NOMO-1 (cell line): Measurements from ENCODE around the gene ADAM23.

ENCODE experiments used
- DNase-seq, 2 experiments: peaks; one replicate each; lab custom pipeline; 2025; ENCODE audit not compliant: unreplicated experiment in 2 of 2; lab: John Stamatoyannopoulos, UW

ADAM23 gene

DNA sequence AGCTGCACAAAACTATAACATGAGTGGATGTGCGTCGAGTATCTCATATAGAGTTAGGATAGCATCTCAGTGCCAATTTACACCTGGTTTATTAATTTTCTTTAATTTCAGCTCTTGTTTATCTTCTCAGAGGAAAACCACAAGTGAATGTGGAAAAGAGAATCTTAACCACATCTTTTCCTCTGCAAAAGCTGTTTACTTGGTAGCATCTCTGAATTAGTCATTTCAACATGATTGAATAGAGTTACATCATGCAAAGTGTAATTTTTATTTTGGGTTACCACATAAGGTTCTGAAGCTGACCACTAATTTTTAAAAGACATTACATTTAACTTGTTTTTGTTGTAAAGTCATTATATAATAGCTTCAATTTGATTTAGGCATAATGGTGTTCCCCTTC is 115.2 kb downstream of the ADAM23 start:
- no peak for DNase-seq

- DNase-seq, result no peak
Measured at GRCh38 chr2:206561962-206562361, 118.6 kb downstream of the ADAM23 start.

GRCh38 chr2:206562375-206562774 is 119.0 kb downstream of the ADAM23 start:
- no peak for DNase-seq

DNA sequence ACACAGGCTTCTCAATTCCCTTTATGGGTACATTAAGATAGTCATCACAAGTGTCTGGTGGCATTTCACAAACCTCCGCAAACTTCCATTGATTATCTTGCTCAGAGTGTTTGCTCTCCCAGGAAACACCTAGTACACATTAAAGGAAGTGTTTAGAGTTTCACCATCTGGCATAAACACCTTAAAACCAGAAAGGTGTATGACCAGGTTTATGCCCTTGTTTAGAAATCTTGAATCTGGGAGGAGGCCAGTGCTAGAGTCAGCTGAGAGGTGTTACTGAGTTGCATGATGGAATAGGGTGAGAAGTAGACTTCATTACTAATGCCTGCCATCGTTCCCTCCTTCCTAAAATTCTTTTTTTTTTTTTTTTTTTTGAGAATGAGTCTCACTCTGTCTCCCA is 120.0 kb downstream of the ADAM23 start:
- no peak for DNase-seq

DNA sequence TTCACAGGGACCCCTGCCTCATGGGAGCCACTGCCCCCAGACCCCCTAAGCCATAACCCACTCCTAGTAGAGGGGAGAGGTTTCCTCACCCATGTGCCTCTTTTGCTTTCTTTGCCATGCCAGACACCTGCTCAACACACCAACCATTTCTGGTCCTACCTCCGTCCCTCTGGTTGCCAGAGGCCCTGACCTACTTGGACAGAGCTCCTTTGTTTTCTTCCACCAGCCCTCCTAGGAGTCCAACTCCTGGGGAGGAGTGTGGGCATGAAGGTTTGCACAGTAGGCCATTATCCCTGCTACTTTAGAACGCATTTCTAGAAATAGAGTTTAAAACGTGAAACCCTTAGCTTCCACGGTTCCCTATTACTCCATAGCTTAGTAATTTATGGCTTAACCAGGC is 122.3 kb downstream of the ADAM23 start:
- DNase-seq, result no peak

- no peak for DNase-seq
Measured at GRCh38 chr2:206569470-206569869, 126.1 kb downstream of the ADAM23 start.

DNA sequence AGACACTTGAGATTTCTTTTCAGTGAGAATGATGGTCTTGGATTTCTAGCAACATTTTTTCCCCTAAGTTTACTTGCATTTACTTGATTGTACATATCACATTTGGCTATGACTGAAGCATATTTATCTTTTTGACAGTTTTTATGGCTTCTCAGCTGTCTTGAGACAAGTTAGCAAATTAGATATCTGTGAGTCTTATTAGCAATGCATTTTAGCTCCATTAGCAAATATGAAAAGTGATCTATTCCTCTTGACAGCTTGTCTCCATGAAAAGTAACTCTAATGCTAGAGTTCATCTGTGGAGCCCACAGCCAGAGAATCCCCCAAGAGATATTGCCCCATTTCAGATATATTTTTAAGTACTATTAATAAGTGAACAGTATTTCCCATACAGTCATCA is 126.9 kb downstream of the ADAM23 start:
- no peak for DNase-seq

GRCh38 chr2:206572725-206573124 is 129.4 kb downstream of the ADAM23 start:
- DNase-seq, result peak in 1 of 2 experiments; percentile 2

- no peak for DNase-seq
Measured at GRCh38 chr2:206573793-206574192, 130.5 kb downstream of the ADAM23 start.

GRCh38 chr2:206584323-206585116 is 141.2 kb downstream of the ADAM23 start:
- DNase-seq, result no peak

GRCh38 chr2:206585335-206585734 is 142.0 kb downstream of the ADAM23 start:
- DNase-seq, result no peak

DNA sequence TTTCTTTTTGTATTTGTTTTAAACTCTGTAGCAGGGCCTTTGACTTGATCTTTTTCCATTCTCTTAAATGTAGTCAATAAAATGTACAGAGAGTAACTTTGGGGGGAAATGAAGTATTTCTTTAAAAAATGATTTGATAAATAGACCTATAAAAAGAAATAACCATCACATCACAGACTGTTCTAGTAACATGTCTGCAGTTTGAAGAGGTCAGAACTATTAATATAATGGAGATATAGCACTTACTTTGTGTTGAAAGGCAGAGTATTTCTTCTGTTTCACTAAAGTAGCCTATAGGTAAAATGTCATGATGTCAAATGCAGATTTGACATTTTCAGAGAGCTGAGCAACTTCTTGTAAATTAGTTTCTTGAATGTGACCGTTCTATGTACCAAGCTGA is 143.3 kb downstream of the ADAM23 start:
- DNase-seq, result no peak

DNA sequence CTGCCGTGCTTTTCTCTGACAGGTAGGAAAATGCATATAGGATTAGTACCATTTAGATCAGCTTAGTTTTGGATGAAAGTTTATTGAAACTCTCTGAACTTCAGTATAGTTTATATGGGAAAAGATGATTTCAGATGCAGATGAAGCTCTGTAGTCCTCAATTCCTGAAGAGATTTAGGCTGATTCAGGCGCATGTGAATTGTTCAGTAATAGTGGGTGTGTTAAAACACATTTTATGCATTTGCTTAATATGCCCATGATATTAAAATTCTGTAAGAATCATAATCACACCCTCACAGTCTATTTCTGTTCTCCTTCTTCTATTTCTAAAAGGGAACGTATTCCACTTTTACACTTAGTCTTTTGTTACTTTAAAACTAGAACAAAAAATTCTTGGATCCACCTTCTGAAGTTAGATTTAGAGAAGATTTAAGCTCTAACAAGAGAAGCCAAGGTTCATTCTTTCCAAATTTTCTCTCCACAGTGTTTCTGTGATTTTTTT is 154.4 kb downstream of the ADAM23 start:
- DNase-seq, result no peak

- no peak for DNase-seq
Measured at GRCh38 chr2:206603243-206603642, 159.9 kb downstream of the ADAM23 start.

DNA sequence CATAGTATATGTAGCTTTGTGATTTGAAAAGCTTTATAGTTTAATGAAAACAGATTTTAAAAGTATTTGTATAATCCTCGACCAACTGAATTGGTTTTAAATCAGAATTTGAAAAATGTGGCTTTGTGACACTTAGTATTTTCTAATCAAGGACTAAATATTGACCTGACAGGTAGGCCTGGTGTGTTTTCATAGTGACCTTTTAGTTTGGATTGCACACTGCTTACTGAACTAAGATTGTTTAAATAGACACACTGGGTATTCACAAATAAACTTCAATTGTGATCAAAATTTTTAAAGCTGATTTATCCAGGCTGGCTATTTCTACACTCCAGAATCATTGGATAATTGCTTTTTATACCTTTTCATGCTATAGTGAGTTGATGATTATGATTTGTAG is 167.1 kb downstream of the ADAM23 start:
- DNase-seq, result no peak

DNA sequence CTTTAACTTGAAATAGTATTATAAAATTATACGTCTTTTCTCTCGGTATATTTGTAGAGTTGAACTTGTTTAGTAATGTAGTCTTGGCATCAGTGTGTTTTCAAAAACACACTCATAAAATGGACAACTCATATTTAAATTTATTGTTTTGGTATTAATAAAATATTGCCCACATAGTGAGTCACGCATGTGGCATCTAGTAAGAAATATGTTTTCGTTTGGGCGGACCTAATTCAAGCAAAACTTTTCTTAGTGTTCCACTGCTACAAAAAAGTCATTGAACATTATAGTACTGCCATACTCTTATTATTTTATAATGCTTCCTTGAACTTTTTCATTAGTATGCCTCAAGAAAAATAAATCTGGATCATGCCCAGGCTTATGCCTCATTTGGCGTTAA is 167.9 kb downstream of the ADAM23 start:
- no peak for DNase-seq

DNA sequence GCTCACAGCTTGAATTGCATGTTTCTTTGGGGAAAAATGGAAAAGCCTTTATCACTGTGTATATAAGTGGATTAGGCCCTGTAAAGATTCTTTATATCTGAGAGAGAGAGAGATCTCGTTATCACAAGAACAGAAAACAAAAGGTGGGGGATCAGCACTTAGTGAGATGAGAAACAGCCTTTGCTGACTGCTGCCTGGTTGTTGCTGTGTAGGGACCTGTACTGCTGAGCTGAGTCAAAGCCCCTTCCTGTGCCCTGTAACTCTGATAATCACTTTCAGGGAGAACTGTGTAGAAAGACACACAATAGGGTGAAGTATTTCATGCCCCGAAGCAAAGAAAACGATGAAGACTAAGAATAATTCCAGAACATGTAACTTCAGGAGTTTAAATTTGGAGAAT is 168.4 kb downstream of the ADAM23 start:
- no peak for DNase-seq

DNA sequence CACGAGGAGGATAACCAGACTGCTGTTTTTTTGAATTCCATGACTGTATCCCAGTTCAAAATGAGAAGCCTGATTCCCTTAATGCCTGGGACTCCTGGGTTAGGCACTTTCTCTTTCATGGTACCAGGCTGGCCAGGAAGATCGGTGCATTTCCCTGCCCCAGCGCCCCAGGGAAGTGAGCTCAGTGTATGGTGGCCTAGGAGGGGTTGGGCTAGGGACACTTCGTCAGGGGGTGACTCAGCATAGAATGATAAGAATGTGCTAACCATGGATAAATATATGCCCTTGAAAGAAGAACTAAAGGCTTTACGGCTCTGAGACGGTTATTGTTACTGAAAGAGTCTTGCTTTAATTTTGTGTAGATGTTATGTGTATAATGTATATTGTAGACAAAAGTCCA is 171.5 kb downstream of the ADAM23 start:
- DNase-seq, result peak; percentile 53 to 68

- no peak for DNase-seq
Measured at GRCh38 chr2:206615417-206616089, 172.2 kb downstream of the ADAM23 start.

DNA sequence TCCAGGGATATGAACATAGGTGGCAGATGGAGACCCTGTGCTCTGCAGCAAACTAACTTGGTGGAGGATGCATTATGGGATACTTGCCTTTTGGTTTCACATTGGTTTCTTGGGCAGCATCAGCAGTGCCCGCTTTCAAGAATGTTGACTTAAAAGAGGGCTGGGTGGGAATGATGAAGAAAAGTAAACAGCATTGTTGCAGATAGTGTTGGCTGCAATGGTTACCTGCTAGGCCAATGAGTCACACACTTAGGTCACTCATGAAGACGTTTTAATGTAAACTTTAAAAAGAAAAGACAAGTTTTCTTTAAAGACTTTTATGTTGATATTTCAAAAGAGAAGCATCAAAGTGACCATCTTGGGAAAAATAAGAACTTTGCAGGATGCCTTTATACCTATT is 172.8 kb downstream of the ADAM23 start:
- no peak for DNase-seq

DNA sequence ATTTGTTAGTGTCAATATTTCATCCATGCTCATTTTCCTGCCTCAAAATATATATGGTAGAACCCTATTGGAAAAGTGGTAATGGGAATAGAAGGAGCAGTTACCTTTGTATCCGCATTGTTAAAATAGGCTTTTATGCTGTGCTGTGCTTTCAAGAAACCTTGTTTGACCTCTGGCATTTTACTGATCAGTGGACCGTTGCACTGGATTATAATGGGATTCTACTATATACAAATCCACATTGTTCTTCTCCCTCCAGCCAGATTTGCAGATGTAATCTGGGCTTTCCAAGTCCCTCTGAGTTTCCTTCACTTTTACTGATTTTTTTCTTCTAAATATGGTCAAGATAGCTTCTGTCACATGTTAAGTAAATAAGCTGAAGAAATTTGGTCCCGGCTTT is 175.7 kb downstream of the ADAM23 start:
- DNase-seq, result no peak

- DNase-seq, result no peak
Measured at GRCh38 chr2:206626108-206626507, 182.8 kb downstream of the ADAM23 start.
